Fibroblast of pulmonary artery (primary cell): ENCODE data around the gene SCYGR6.

ENCODE experiments used
- DNase-seq: peaks from one replicate; pipeline ENCODE4 v3.0.0-alpha.2; 2010; ENCODE audit warnings: low read depth
- H3K4me3 ChIP-seq: replicated peaks from 2 replicates; pipeline ENCODE4 v1.5.1; 2011; ENCODE audit warnings: low read depth, mild to moderate bottlenecking, control low read depth, low read length, moderate library complexity
- TF ChIP-seq, protein P1 (sequence below): IDR thresholded peaks from 2 replicates; pipeline ENCODE4 v1.5.1; 2011; ENCODE audit warnings: mild to moderate bottlenecking, control low read depth, low read length, inconsistent platforms; ENCODE audit errors: missing control alignments

The SCYGR6 gene

DNA sequence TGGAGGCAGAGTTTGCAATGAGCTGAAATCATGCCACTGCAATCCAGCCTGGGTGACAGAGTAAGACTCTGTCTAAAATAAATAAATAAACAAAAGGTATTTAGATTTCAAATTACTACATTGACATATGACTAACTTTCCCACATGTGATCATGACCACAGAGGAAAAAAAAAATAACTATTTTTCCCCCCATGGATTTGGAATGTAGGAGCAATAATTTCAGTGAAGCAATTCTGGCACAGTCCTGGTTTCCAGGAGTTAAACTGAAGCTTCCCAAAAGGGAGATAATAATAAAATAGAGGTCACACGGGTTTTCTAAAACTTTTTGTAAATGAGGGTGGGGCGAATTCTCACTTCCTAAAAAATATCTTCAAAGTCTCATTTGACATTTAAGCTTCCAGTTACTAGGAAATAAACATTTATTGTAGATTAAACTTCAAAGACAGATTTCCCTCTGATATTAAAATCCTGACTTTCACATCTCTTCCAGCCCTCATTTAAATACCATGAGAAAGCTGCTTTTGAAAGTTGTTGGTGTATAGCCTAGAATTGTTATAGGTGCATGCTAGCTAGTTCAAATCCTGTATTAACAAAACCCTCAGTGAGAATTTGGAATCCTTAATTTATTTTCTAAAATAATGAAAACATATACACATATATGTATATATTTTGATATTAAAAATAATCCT, 27.4 kb downstream of the SCYGR6 start:
- no peak for DNase-seq
- TF ChIP-seq, protein P1, sequence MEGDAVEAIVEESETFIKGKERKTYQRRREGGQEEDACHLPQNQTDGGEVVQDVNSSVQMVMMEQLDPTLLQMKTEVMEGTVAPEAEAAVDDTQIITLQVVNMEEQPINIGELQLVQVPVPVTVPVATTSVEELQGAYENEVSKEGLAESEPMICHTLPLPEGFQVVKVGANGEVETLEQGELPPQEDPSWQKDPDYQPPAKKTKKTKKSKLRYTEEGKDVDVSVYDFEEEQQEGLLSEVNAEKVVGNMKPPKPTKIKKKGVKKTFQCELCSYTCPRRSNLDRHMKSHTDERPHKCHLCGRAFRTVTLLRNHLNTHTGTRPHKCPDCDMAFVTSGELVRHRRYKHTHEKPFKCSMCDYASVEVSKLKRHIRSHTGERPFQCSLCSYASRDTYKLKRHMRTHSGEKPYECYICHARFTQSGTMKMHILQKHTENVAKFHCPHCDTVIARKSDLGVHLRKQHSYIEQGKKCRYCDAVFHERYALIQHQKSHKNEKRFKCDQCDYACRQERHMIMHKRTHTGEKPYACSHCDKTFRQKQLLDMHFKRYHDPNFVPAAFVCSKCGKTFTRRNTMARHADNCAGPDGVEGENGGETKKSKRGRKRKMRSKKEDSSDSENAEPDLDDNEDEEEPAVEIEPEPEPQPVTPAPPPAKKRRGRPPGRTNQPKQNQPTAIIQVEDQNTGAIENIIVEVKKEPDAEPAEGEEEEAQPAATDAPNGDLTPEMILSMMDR, result no peak
- no peak overlapping the region for H3K4me3 ChIP-seq

GRCh38 chr2:227687189-227687588, 37.4 kb downstream of the SCYGR6 start:
- TF ChIP-seq, protein P1, result no peak
- peak; percentile 3 for DNase-seq
- no peak overlapping the region for H3K4me3 ChIP-seq

GRCh38 chr2:227684258-227684657, 40.3 kb downstream of the SCYGR6 start:
- DNase-seq, result no peak
- TF ChIP-seq, protein P1, result no peak
- H3K4me3 ChIP-seq, result no peak overlapping the region

- DNase-seq, result no peak
- no peak overlapping the region for H3K4me3 ChIP-seq
- TF ChIP-seq, protein P1, result no peak
Observed at GRCh38 chr2:227677928-227678327, 46.6 kb downstream of the SCYGR6 start.

GRCh38 chr2:227674485-227674884, 50.1 kb downstream of the SCYGR6 start:
- no peak for DNase-seq
- no peak overlapping the region for H3K4me3 ChIP-seq
- TF ChIP-seq, protein P1, result no peak
